ENCODE results near the gene PPT2. TPM values are rescaled to one million over a fixed set of nuclear protein-coding genes. Genes with fewer than 3 reads are reported as not detected.
A peak's percentile ranks its signal among the peaks of the same experiment; 100 is the strongest.

Gene PPT2
- total and polyA plus RNA-seq, 2 experiments from 2014 or later = 8.9 to 20.6 TPM

- TF ChIP-seq NANOG (IDR thresholded peaks at IDR 0.05; ENCODE audit: borderline replicate concordance) (no peak), EZH2phosphoT487 (IDR thresholded peaks at IDR 0.05; ENCODE audit: unreplicated experiment) (no peak), STAT1 (IDR thresholded peaks at IDR 0.05; ENCODE audit: unreplicated experiment) (no peak)
Measured at GRCh38 chr6:32153564-32154513, at the start of gene PPT2 (continued).

GRCh38 chr6:32105433-32105832 is 48.5 kb upstream of the PPT2 start:
- H3F3A ChIP-seq (replicated peaks; ENCODE audit: low read depth) = no peaks in the 10 kb centered on the region
- DNase-seq (ENCODE audit: low spot score) (no peak), ATAC-seq (peak; percentile 14; the same call in 2 of the 3 replicates)
- no peaks in the 10 kb centered on the region for H3K36me3 ChIP-seq (ENCODE audit: insufficient read depth)
- no peaks in the 10 kb centered on the region for H3K36me3 Mint-ChIP-seq (ENCODE audit: low read depth)
- no peaks in the 10 kb centered on the region; the same call in 1 of the 2 replicates for H3K9me2 ChIP-seq (ENCODE audit: insufficient read depth)
- TF ChIP-seq POLR2AphosphoS5 (IDR thresholded peaks at IDR 0.05; ENCODE audit: low read depth) = no peak
- peak; percentile 84 for TF ChIP-seq REST (IDR thresholded peaks at IDR 0.05; ENCODE audit: unreplicated experiment)
- no peak overlapping the region for H3K27ac Mint-ChIP-seq
- peaks cover 8% of the 10 kb centered on the region; the same call in 1 of the 2 replicates for H3K27me3 ChIP-seq (ENCODE audit: insufficient read depth)
- H3K4me3 Mint-ChIP-seq = no peak overlapping the region
- H2AFZ ChIP-seq = no peak overlapping the region
- H3K9me3 Mint-ChIP-seq = peaks cover 2% of the 10 kb centered on the region; the same call in 1 of the 3 replicates
- H3K4me1 Mint-ChIP-seq = peaks cover 21% of the 10 kb centered on the region
- peaks cover 17% of the 10 kb centered on the region for H3K27me3 Mint-ChIP-seq (ENCODE audit: insufficient read depth, low read depth, poor library complexity)
- no peaks in the 10 kb centered on the region; the same call in 1 of the 2 replicates for H4K20me1 ChIP-seq (replicated peaks; ENCODE audit: insufficient read depth)
- H3K27ac ChIP-seq (ENCODE audit: low read depth) = no peak overlapping the region
- no peaks in the 10 kb centered on the region for H3K79me2 ChIP-seq (replicated peaks; ENCODE audit: insufficient read depth)
- no peak overlapping the region for H3K4me3 ChIP-seq
- H3K4me2 ChIP-seq = no peak overlapping the region
- H3K4me1 ChIP-seq (ENCODE audit: insufficient read depth) = peaks cover 13% of the 10 kb centered on the region; the same call in 1 of the 2 replicates

GRCh38 chr6:32107406-32107805 is 46.5 kb upstream of the PPT2 start:
- ATAC-seq (no peak), DNase-seq (ENCODE audit: low spot score) (no peak)
- H3K4me3 Mint-ChIP-seq = no peak overlapping the region
- H3K27me3 ChIP-seq (ENCODE audit: insufficient read depth) = peaks cover 8% of the 10 kb centered on the region; the same call in 1 of the 2 replicates
- no peaks in the 10 kb centered on the region for H3F3A ChIP-seq (replicated peaks; ENCODE audit: low read depth)
- H3K27ac ChIP-seq (ENCODE audit: low read depth) = no peak overlapping the region
- peaks cover 19% of the 10 kb centered on the region for H3K27me3 Mint-ChIP-seq (ENCODE audit: insufficient read depth, low read depth, poor library complexity)
- peaks cover 2% of the 10 kb centered on the region; the same call in 1 of the 3 replicates for H3K9me3 Mint-ChIP-seq
- H3K27ac Mint-ChIP-seq = no peak overlapping the region
- H3K4me2 ChIP-seq = peak overlapping the region; percentile 68; the same call in 1 of the 2 replicates
- no peaks in the 10 kb centered on the region; the same call in none of the 2 replicates for H4K20me1 ChIP-seq (replicated peaks; ENCODE audit: insufficient read depth)
- no peak overlapping the region for H2AFZ ChIP-seq
- peaks cover 13% of the 10 kb centered on the region; the same call in 1 of the 2 replicates for H3K4me1 ChIP-seq (ENCODE audit: insufficient read depth)
- H3K79me2 ChIP-seq (replicated peaks; ENCODE audit: insufficient read depth) = no peaks in the 10 kb centered on the region
- no peak overlapping the region for H3K4me3 ChIP-seq
- peaks cover 21% of the 10 kb centered on the region for H3K4me1 Mint-ChIP-seq
- H3K36me3 Mint-ChIP-seq (ENCODE audit: low read depth) = no peaks in the 10 kb centered on the region
- H3K36me3 ChIP-seq (ENCODE audit: insufficient read depth) = no peaks in the 10 kb centered on the region
- H3K9me2 ChIP-seq (ENCODE audit: insufficient read depth) = no peaks in the 10 kb centered on the region; the same call in 1 of the 2 replicates
- TF ChIP-seq CREB1 (CRISPR knock-in tag; IDR thresholded peaks at IDR 0.05; ENCODE audit: low read depth) (no peak), ZNF114 (CRISPR knock-in tag; IDR thresholded peaks at IDR 0.05) (no peak), EZH2phosphoT487 (IDR thresholded peaks at IDR 0.05; ENCODE audit: unreplicated experiment) (no peak), JUNB (IDR thresholded peaks at IDR 0.05; ENCODE audit: unreplicated experiment) (no peak), REST (IDR thresholded peaks at IDR 0.05; ENCODE audit: unreplicated experiment) (no peak), NANOG (IDR thresholded peaks at IDR 0.05; ENCODE audit: borderline replicate concordance) (no peak)

Data from GM23338 (cell line).